NCI-H1436 treated with DMSO at 0.1 percent for 48 hours (cell line): Measurements from ENCODE around the gene FMO1.
A peak's percentile ranks its signal among the peaks of the same experiment; 100 is the strongest.
"Not testable (repeated sequence)": the region's sequence is repeated elsewhere in the genome, so short reads cannot be mapped to it uniquely, and the experiment has no call there.

Experiments
- DNase-seq: peaks from one replicate; lab custom pipeline; 2025; lab: John Stamatoyannopoulos, UW

Gene FMO1, protein sequence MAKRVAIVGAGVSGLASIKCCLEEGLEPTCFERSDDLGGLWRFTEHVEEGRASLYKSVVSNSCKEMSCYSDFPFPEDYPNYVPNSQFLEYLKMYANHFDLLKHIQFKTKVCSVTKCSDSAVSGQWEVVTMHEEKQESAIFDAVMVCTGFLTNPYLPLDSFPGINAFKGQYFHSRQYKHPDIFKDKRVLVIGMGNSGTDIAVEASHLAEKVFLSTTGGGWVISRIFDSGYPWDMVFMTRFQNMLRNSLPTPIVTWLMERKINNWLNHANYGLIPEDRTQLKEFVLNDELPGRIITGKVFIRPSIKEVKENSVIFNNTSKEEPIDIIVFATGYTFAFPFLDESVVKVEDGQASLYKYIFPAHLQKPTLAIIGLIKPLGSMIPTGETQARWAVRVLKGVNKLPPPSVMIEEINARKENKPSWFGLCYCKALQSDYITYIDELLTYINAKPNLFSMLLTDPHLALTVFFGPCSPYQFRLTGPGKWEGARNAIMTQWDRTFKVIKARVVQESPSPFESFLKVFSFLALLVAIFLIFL

DNA sequence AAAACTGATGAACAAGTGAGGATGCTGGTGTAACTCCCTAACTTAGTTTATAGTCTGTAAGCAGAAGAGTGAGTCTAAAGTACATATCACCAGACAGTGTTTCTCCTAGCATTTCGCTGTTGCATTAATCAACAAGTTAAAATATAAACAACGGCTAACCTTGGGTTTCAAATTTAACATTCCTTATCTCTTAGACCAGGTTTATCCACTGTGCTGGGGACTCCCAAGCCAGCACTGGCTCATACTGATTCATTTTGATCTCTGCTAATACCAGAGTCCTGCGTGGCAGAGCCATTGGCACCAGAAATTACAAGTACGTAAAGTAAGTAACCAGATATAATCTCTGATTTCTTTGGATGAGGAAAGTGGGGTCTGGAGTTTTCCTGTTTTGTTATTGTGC, at the start of gene FMO1:
Gene FMO1, plus strand, starts transcription at position 193 of the 400 bp plus-strand sequence. CDS start 9,594 bp downstream, outside the sequence.
- no peak for DNase-seq

DNA sequence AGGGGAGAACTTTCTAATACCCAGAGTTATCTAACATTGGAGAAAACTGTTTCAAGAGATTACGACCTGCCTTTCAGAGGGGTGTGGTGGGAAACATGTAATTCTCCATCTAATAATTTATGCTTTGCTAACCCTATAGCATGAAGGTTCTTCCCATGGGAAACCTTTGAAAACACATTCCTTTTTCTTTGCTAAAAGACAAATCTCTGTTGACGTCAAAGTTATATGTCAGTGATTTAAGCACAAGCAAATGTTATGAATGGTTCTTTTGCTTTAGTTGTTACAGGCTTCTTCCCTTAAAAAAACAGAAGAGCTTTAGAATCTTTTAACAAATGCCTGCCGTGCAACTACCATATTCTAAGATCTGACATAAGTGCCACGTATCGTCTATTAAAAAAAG, 44.0 kb upstream of the FMO1 start:
- no peak for DNase-seq

DNA sequence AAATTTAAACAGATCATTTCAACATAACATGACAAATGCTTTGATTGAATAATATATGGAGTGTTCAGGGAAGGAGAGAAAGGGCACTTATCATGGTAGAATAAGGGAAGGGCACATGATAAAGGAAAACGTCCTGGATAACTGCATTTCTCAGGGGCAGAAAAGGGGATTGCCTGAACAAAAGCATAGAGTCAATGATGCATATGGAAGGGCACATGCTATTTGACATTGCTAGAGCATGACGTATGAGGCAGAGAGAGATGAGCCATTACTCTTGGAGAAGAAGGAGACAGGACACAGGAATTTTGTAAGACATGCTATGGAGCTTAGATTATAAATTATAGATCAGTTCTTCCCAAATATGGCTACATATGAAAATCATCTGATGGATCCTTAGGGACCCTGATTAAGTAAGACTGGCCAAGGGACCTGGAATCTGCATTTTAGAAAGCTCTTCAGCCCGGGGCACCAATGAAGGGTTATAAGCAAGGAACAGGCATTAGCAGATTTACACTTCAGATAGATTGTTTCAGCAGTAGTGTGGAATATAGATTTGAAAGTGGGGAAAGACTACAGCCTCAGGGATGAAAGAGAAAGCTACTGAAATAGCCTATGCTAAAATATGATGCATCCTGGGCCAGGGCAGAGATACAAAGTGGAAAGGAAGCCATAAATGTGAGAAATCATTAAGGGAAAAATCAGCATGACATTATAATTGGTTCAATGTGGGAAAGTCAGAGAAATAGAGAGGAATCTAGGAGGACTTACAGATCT, 41.9 kb upstream of the FMO1 start:
- DNase-seq: no peak

DNA sequence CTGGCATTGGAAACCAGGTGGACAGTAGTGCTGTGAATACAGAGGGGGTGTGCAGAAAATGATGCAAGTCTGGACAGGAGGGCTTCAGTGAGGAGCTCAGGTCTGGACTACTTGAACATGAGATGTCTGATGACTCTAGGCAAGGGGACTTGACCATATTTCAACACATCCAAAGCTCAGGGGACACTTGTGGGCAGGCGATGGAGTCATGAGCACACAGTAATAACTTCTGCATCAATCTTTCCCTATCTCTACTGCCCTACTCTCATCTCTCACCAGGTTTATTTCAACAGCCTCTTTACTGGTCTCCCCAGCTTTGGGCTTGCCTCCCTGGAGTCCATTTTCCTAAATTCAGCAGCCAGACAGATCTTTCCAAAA, 41.3 kb upstream of the FMO1 start:
- no peak for DNase-seq

DNA sequence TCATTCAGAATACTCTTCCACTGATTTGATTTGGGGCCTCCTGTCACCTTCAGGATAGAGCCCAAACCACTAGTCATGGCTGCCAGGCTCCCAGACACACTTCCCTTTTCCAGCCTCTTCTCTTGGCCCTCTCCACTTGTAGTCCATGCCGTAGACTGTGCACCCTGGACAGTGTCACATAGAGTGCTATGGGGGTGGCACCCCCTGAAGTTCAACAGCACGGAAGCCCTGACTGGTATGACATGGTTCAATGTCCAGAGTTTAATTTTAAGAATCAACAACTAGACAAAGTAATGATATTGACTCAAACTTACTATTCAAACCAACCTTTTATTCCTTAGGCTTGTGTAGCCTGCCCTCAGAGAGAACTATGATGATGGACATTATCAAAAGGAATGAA, 40.9 kb upstream of the FMO1 start:
- DNase-seq: no peak

DNA sequence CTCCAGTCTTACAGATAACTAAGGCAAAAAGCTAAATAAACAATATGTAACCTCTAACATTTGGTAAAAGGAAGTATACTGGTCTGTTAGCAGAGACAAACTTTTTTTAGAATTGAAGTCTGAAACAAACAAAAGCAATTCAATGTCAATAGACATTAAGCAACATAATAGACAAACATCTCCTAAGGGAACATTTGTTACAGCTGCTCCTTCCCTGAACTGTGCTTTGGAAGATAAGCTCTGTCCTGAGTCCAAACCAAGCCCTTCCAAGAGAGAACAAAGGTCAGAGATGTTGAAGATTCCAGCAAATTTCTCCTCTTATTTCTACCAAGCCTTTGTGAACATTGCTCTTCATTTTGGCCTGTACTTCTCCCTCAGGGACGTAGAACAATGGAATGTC, 37.9 kb upstream of the FMO1 start:
- no peak for DNase-seq

DNA sequence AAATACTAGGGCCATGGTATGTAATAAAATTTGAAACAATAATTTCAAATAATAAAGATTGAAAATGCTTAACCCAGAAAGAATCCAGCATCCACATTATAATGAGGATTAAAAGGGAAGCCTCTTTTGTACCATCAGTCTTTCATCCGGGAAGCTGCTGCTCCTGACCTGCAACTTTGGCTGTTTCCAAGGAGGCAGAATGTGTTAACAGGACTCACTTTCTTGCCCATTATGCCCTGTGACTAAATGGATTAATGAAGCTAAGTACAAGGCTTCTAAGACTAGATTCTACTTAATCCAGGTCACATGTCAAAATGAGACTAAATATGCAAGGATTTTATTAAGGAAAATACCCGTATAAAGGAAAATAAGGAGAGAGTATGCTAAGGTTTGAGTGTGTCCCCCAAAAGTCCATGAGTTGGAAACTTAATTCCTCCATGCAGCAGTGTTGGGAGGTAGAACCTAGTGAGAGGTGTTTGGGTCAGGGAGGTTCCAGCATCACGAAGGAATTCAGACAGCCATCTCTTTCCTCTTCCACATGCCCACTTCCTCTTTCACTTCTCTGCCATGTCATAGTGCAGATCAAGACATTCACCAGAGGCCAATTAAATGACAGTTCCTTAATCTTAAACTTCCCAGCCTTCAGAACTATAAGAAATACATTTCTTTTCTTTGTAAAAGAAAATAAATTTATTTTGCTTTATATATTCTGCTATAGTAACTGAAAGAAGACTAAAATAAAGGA, 35.5 kb upstream of the FMO1 start:
- no peak for DNase-seq

DNA sequence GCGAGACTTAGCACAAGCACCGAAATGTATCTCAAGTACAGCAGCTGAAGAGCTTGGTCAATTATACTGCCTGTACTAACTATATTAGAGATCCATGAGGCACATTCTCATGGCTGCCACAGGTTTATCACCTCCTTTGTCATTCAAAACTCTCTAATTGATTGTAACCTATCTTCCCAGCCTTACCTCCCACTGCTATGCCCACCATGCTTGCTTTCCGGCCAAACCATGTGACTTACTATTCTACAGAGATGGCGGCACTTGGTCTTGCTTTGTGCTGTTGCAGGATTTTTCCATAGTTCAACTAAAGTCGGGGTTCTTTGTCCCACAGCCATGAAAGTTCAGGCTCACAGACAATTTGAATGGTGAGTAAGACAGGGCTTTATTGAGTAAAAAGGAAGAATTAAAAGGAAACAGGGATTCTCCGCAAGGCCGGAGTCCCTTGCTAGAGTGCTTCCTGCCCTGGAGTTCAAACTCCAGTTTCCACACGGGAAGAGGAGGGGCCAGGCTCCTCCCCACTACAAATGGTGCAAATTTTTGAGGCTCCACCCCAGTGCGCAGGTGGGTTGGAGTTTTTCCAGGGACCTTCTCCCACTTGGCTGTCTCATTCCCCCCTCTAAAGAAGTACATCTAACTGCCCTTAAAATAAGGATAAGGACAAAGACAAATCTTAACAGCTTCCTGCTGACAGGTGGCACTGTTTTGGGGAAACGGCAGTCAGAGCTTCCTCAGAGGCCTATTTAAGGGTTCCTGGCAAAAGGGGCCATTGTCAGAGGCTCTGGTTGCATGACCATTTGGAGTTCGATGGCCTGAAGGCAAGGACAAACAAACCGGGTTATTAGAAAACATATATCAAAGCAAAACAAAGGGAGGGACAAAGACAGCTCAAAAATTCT, 34.5 kb upstream of the FMO1 start:
- no peak for DNase-seq

DNA sequence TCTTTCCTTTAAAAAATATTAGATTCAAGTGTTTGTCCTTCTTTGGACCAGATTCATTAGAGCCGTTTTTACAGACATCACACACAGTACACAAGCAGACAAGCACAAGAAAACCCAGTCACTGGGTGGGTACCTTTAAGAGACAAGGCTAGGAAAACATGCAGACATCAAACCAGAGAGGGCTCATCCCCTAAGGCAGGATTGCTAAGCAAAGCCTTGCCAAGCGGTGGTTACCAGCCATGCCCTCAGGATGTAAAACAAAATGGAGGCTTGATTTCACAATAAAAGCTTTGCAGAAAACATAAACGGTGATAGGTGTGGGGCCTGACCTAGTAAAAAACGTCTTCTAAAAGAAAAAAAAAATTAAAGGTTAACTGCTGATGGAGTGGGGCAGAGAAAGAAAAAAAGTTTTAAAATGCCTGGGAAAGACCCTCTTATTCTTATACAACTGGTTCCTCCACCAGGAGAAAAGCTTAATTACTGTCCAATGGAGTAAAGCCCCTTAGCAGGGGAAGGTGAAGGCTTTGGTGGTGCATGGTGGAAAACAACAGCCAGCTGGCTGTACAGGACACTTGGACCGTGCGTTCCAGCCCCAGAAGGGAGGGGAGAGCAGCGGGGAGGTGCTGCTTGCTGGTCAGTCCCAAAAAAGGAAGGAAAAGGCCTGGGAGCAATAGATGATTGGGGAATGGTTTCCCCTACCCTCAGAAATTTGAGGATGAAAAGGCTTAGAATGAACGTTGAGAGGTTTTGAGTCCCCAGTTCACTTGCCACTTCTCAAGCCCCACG, 30.4 kb upstream of the FMO1 start:
- no peak for DNase-seq

DNA sequence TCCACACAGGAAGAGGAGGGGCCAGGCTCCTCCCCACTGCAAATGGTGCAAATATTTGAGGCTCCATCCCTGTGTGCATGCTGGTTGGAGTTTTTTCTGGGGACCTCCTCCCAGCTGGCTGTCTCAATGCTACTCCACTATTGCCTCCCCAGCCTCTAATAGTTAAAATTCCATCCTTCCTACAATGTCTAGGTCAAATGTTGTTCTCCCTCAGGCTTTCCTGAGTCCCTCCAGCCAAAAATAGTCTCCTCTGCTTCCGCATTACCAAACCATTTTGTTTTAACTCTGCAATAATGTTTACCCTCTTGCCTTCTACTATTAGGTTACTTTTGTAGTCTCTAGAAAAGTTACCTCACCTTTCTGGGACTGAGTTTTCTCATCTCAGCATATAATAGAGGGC, 29.6 kb upstream of the FMO1 start:
- no peak for DNase-seq

DNA sequence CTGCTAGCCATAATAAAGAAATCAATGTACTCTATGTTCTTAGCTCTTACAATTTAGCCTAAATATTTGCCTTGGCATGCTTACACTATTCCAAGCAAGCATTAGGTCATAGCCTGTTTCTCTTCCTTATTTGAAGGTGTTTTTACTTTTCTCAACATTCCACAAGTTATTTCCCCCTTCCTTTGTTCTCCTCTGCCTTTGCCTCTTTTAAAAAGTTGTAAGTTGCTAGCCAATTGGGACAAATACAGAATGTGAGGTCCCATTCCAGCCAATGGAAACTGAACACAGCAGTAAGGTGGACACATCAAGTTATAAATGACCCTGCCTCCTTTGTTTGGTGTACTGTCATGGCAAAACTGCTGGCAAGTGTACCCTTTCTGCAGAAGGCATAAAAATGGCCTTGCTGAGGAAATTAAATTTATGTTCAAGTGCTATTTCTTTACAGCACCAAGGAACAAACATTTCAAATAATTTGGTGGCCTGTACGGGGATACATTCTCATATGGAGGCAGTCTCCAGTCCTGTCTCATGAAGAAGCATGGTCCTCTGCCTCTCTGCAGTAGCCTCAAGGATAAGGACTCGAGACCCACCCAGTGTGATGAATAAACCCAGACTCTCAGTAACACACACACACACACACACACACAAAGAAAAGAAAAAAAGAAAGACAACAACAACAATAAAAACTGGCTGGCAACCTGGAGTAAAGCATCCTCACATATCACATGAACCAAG, 28.8 kb upstream of the FMO1 start:
- no peak for DNase-seq

DNA sequence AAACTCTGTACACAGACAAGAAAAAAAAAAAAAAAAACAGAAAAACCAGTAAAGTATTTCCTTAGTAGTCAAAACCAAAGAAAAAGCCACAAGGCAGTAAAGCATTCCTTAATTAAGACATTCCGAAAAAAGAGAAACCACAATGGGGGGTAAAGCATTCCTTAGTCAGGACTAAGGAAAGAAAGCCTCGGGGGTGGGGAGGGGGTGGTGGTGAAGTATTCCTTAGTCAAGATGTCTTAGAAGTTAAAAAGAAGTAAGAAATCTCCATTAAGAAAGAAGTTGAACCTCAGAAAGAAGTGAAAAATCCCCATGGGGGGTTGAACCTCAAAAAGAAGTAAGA, 28.2 kb upstream of the FMO1 start:
- no peak for DNase-seq

DNA sequence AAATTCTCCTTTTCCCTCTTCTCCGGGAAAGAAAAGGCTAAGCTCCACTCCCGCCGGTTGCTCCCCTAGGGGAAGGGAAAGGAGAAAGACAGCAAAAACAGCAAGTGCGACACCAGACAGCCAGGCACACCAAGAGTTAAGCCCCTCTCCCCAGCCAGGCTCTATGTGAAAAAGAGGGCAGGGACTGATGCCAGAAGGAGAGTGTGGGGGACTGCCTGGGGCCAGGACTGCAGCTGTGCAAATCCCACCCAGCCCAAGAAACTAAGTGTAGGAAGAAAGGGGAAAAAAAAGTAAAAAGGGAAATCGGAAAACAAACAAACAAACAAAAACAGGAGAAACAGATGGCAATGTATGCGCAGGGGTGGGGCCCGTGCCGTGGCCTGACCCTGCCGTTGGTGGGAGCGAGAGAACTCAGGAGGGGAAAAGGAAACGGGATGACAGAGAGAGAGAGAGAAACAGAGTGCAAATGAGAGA, 27.7 kb upstream of the FMO1 start:
- no peak for DNase-seq

DNA sequence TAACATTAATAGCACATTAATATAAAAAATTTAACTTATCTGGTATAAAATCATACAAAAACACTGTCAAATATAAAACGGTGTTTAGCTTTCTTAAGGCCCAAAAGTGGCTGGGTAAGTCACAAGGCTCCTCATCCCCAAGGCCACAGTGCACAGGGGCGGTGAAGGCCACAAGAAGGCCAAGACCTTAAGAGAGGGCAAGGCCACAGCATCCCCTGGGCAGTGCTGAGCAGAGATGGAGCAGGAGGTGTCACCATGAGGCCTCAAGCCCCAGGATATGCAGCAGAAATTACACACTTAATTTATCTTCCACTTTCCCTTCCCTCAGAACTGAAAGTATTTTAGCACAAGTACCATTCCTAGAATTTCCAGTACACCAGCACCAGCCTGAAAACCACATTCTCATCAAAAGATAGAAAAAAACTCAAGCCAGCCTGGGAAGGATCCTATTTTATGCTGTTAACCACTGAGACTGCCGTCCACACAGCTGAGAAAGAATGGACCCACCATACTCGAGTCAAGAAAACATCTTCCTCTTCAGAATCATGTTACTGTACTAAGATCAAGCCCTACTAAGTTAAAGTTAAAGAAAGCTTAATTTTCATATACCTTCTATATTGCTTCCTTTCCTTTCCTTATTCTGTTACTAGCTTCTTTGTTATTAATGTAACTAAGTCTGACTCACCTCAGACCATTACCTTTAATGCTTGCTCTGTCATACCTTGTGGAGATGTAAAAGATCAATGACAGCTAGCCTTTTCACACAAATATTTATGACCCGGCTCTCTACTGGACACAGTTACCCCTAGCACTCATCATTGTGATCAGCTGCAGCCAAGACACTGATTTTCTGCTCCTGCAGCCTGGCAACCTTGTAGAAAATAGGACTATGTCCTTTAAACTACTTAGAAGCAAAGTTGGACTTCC, 26.4 kb upstream of the FMO1 start:
- DNase-seq: no peak

DNA sequence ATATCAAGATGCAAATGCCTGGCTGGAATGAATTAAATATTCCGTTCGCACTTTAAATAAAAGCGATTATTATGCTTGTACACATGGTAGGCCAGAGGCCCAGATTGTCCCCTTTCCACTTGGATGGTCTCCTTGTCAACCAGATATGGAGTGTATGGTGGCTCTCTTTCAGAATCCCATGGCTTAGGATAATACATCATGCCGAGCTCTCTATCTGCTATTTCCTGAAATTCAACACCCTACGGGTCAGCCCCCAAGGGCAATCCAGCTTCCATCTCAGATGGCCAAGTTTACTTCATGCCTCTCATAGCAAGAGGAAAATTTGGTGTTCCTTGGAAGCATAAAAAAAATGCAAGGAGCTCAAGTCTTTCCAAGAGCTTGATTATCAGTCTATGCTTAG, 25.4 kb upstream of the FMO1 start:
- DNase-seq: no peak

DNA sequence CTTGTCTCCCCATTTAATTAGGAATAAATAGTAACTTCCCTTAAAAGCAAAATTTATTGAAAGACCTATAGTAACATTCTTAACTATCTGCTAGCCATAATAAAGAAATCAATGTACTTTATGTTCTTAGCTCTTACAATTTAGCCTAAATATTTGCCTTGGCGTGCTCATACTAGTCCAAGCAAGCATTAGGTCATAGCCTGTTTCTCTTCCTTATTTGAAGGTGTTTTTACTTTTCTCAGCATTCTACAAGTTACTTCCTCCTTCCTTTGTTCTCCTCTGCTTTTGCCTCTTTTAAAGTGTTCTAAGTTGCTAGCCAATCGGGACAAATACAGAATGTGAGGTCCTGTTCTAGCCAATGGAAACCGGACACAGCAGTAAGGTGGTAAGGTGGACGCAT, 24.0 kb upstream of the FMO1 start:
- not testable (repeated sequence) for DNase-seq

DNA sequence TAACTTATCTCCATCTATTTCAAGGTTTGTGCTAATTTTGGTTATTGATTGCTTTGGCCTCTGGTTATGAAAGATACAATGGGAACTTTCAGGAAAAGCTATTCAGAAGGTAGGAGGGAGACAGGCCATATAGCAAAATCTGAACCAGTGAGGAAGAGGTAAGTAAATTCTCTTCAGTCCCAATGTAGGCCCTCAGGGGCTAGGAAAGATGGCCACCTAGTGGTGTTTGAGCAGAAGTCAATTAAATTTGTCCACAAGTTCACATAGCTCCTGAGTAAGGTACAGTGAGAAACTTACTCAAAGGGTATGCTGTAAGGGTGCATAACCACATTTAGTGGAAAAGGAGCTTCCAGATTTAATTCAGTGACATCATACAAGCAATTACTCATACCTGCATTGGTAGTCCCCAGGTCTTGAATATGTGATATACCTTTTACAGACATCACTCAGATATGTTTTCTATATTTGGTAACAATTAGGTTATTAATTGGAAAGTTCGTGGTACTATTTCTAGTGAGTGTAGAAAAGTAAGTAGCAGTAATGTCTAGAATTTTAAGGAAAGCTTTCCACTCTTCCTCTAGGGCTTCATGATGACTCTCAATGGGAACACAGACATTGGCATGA, 21.4 kb upstream of the FMO1 start:
- peak; percentile 18 for DNase-seq

DNA sequence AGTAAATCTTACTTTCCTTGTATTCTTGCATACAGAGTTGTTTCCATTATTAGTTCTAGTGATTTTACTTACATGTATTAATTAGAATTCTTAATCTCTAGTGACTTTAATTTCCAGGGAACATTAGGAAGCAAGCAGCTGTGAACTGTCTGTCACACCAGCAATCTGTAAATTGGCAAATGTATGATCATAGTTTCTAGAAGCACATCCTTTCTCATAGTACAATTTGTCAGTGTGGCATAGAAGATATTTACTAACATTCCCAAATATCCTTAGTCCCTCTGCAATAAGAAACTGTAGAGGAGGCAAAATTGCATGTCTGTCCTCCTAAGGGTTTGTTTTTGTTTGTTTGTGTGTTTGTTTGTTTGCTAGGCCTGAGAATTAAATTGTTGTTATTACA, 17.0 kb upstream of the FMO1 start:
- DNase-seq: no peak
